Stimulated activated CD8-positive, alpha-beta memory T cell treated with anti-CD3 and anti-CD28 coated beads, Interleukin-7, amount 100 ng/mL, for 4 hours (primary cell): ENCODE measurements around the gene FN1.
A peak's percentile ranks its signal among the peaks of the same experiment; 100 is the strongest.

Experiments
- DNase-seq, 2 donors: peaks; one replicate each; pipeline ENCODE4 v3.0.0-alpha.2; 2020; ENCODE audit warnings: low read depth in 2 of 2

FN1 gene

GRCh38 chr2:215435870-215436704, at the start of gene FN1:
Gene FN1, minus strand, starts transcription at chr2:215436068. Its CDS starts 266 bp downstream, at chr2:215435802.
- peak; percentile 35 to 59 for DNase-seq

DNA sequence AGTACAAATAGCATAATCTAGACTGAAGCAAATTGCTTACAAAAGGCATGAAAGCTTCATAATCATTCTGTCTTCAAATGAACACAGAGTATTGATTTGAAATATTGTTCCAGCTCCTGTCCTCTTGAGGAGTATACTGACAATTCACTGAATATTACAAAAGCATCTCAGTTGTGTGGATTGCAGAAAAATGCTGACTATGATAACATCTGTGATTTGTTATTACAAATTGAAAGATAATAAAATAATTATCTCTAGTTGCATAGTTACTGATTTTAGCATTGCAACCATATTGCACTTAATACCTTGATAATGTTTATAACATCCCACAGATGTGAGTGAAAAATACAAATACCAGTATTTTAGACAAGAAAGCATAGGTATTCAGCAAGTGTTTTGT, 49.2 kb upstream of the FN1 start:
- DNase-seq: no peak

- DNase-seq: no peak
These were observed 48.7 kb upstream of the FN1 start for GRCh38 chr2:215484570-215484969.

GRCh38 chr2:215483431-215483830, 47.6 kb upstream of the FN1 start:
- DNase-seq: no peak

DNA sequence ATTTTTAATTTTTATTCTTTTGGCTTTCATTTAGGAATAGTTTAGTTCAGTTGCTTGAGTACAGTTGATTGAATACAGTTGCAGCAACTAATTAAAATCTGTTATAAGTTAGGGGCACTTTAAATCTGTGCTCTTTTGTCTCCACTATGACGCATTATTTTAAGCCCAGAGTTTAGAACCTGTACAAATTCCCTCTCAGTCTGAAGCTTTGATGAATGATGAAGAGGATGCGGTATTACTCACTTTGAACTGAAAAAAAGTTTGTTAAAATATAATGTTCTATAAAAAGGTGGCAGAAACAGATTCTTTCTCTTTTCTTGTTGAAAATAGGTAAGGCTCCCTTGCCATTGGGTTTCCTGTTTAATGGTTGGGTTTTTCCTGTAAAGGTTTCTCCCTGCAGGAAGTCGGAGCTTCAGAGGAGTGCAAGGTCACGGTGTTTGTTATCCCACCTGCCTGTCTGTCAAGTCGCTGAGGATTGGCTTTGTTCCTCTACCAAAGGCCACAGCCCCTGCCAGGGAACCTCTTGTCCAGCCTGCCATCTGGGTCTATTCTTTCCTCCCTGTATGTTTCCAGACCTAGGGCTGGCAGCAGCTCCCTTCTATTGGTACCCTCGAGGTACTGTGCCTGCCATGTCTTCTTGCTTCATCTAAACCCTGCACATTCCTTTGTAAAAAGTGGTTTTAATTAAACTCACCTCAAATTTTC, 43.8 kb upstream of the FN1 start:
- no peak for DNase-seq

DNA sequence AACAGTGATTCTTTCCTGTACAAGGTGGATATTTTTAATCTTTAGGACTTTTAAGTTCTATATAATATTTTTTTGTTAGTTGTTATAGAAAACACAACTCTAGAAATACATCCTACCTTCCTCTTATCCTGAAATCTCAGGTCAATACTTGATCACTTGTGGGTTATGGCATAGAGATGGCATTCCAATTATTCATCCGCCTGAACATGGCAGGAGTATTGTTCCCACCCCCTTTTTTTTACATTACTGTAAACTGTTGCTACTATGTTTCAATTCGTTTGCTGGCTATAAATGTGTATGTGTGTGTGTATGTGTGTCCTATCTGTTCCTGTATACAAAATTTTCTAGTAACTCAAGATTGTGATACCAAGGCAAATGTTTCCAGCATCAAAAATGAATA, 43.3 kb upstream of the FN1 start:
- no peak for DNase-seq

DNA sequence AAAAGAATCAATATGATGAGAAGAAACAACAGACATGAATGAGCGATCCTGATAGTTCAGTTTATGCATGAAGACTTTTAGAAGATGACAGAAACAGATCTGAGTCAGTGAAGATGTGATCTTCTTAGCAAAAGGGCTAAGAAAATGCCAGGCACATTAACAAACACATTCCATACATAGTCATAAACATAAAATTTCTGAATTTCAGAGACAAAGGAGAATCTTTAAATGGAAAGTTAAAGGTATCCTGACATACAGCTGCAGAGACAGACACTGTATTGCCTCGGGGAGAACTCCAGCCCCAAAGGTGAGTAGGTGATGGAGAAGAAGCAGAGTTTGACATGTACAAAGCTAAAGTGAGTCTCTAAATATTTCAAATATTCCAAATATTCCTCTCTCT, 40.6 kb upstream of the FN1 start:
- no peak for DNase-seq

- no peak for DNase-seq
These were observed 30.4 kb upstream of the FN1 start for GRCh38 chr2:215466097-215466909.

DNA sequence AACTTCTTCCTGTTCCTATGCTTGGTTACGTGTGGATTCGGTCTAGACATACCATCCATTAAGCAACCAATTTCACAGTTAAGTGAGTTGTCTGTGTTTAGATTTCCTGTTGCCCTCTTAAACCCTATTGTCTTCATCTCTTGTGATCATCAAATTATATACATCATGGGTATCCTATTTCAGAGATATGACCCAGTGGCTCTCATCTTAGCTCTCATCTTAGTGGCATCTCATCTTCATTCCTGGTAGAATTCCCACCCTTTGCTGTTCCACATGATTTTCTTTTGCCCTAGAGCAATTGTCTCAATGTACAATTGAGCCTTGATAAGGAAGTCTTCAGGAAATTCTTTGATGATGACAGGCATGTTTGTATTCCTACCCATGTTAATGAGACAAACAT, 29.4 kb upstream of the FN1 start:
- DNase-seq: no peak

DNA sequence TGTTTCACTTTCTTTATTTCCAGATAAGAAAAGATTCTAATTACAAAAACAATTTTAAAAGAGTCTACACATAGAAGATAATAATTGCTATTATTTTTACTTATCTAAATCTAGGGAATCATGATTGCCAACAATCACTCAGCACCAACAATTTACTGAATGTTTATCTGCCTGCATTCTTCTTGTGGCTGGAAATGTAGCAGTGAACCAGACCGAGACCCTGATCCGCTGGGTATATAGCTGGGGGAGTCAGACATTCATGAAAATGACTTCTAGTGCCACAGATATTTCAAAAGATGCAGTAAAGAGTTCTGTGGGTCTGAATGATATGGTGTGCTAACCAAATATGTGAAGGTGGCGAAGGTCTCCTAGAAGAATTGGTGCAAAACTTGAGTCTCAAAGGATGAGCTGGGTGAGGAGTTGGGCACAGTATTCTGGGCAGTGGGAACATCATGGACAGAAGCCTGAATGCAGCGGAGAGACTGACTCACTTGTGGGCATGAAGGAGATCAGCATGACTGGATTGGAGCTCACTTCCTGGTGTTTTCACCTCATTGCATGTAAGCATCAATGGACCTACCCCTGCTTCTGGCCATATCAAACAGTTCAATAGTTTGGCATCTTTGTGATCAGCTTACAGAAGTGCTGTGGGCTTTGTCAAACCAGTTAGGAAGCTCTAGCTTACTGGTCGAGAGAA, 26.1 kb upstream of the FN1 start:
- no peak for DNase-seq

GRCh38 chr2:215460682-215461382, 25.0 kb upstream of the FN1 start:
- DNase-seq: no peak

DNA sequence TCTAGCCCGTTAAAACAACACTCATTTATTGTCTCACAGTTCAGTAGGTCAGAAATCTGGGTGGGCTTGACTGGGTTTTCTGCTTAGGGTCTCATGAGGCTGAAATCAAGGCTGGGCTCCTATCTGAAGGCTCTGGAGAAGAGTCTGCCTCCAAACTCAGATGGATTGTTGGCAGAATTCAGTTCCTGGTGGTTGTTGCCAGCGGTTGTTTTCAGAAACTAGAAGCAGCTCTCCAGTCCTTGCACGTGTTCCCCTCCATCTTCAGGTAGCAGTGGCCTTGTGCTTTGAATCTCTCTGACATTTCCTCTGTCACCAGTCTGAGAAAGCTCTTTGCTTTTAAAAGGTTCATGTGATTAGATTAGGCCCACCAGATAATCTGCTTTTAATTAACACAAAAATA, 20.1 kb upstream of the FN1 start:
- no peak for DNase-seq

GRCh38 chr2:215454519-215455246, 18.8 kb upstream of the FN1 start:
- no peak for DNase-seq

DNA sequence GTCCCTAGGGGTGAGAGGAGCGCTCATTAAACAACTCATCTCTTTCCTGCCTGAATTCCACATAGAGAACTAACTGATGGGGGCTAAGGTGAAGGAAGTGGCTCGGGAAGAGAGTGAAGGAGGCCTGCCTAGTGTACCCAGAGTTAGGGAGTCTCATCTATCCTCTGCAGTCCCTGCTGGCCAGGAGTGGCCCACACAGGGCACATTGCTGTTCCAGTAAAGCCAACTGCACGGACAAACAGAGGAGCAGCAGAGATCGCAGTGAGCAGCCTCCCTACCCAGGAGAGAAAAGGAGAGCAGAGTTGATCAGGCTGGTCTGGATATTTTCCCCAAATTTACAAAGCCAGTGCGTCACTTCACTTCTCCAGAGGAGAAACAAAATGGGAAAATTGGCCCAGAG, 16.9 kb upstream of the FN1 start:
- no peak for DNase-seq

GRCh38 chr2:215451012-215451756, 15.3 kb upstream of the FN1 start:
- DNase-seq: no peak

DNA sequence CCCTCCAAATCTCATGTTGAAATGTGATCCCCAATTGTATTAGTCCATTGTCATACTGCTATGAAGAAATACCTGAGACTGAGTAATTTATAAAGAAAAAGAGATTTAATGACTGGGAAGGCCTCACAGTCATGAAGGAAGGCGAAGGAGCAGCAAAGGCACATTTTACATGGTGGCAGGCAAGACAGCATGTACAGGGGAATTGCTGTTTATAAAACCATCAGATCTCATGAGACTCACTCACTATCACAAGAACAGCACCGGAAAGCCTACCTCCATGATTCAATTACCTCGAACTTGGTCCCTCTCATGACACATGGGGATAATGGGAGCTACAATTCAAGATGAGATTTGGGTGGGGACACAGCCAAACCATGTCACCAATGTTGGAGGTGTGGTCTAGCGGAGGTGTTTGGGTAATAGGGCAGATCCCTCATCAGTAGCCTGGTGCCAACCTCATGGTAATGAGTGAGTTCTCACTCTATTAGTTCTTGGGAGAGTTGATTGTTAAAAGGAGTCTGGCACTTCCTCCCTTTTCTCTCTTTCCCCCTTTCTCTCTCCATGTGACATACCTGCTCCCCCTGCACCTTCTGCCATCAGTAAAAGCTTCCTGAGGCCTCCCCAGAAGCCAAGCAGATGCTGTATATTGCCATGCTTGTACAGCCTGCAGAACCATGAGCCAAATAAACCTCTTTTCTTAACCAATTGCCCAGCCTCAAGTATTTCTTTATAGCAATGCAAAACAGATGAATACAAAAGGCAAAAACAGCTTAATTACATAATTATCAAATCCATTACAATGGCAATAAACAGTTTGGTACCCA, 14.5 kb upstream of the FN1 start:
- no peak for DNase-seq

- DNase-seq: no peak
These were observed 11.8 kb upstream of the FN1 start for GRCh38 chr2:215447673-215448081.

DNA sequence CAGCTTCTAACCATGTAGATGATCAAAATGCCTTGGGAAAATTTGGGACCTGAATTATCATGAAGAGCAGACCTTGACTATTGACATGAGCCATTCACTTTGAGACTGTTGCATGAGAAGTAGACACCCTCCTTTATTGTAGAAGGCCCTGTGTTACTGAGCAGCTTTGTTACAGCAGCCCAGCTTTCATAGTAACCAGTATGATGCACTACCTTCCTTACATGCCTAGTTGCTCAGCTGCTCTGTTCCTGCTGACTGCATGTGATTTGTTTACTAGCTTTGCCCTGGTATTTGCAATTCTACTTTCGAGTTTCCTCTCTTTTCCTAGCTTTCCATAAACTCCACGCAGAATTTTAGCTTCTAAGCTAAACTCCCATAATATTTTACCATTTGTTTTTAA, 11.2 kb upstream of the FN1 start:
- DNase-seq: no peak

GRCh38 chr2:215442401-215442787, 6.5 kb upstream of the FN1 start:
- DNase-seq: no peak
